H9 (cell line): Measurements from ENCODE around the gene RHOH. TPM values are rescaled to one million over a fixed set of nuclear protein-coding genes. Genes with fewer than 3 reads are reported as not detected.

Experiments
- DNase-seq: peaks from one replicate; pipeline ENCODE4 v3.0.0-alpha.2; 2017
- H2AFZ ChIP-seq: one replicate; pipeline ENCODE4 v1.6.1; 2013; ENCODE audit warnings: mild to moderate bottlenecking, low read length, control low read depth, moderate library complexity
- H2AK5ac ChIP-seq: 2 replicates; pipeline ENCODE4 v1.6.1; 2013; ENCODE audit warnings: low read length, control low read depth, mixed read lengths; ENCODE audit not compliant: insufficient read length
- H2BK120ac ChIP-seq: one replicate; pipeline ENCODE4 v1.6.1; 2013; ENCODE audit warnings: low read depth, mild to moderate bottlenecking, low read length, control low read depth, inconsistent platforms; ENCODE audit not compliant: poor library complexity, severe bottlenecking
- H2BK12ac ChIP-seq: 2 replicates; pipeline ENCODE4 v1.6.1; 2013; ENCODE audit warnings: low read length, control low read depth, mixed read lengths, low read depth; ENCODE audit not compliant: insufficient read length
- H2BK15ac ChIP-seq: 2 replicates; pipeline ENCODE4 v1.6.1; 2013; ENCODE audit warnings: low read depth, low read length, control low read depth
- H2BK20ac ChIP-seq: one replicate; pipeline ENCODE4 v1.6.1; 2013; ENCODE audit warnings: low read depth, mild to moderate bottlenecking, low read length, control low read depth, inconsistent platforms; ENCODE audit not compliant: poor library complexity, severe bottlenecking
- H2BK5ac ChIP-seq: 2 replicates; pipeline ENCODE4 v1.6.1; 2013; ENCODE audit warnings: low read length, control low read depth, mixed read lengths; ENCODE audit not compliant: insufficient read length
- H3K14ac ChIP-seq: 2 replicates; pipeline ENCODE4 v1.6.1; 2013; ENCODE audit warnings: low read length, control low read depth; ENCODE audit not compliant: insufficient read depth
- H3K18ac ChIP-seq: 2 replicates; pipeline ENCODE4 v1.6.1; 2013; ENCODE audit warnings: low read depth, mild to moderate bottlenecking, mixed read lengths, low read length, control low read depth; ENCODE audit not compliant: insufficient read length
- H3K23ac ChIP-seq: 2 replicates; pipeline ENCODE4 v1.6.1; 2013; ENCODE audit warnings: low read length, control low read depth, mixed read lengths, low read depth; ENCODE audit not compliant: insufficient read length
- H3K23me2 ChIP-seq: 2 replicates; pipeline ENCODE4 v1.6.1; 2013; ENCODE audit warnings: low read depth, mild to moderate bottlenecking, mixed read lengths, low read length, control low read depth; ENCODE audit not compliant: insufficient read length, poor library complexity, severe bottlenecking
- H3K27ac ChIP-seq: 2 replicates; pipeline ENCODE4 v1.5.1; 2013; ENCODE audit warnings: low read length, control low read depth, mixed read lengths, low read depth; ENCODE audit not compliant: insufficient read length
- H3K27me3 ChIP-seq: 2 replicates; pipeline ENCODE4 v1.6.1; 2013; ENCODE audit warnings: low read length, control low read depth, inconsistent platforms; ENCODE audit not compliant: insufficient read depth
- H3K4ac ChIP-seq: 2 replicates; pipeline ENCODE4 v1.6.1; 2013; ENCODE audit warnings: low read depth, mild to moderate bottlenecking, control low read depth, inconsistent platforms, low read length, moderate library complexity
- H3K4me1 ChIP-seq: 2 replicates; pipeline ENCODE4 v1.6.1; 2013; ENCODE audit warnings: low read length, control low read depth, inconsistent platforms; ENCODE audit not compliant: insufficient read depth
- H3K4me2 ChIP-seq: 2 replicates; pipeline ENCODE4 v1.6.1; 2013; ENCODE audit warnings: low read length, control low read depth, mixed read lengths; ENCODE audit not compliant: insufficient read length, insufficient read depth
- H3K56ac ChIP-seq: 2 replicates; pipeline ENCODE4 v1.6.1; 2013; ENCODE audit warnings: low read depth, mild to moderate bottlenecking, mixed read lengths, low read length, control low read depth; ENCODE audit not compliant: insufficient read length
- H3K79me1 ChIP-seq: 2 replicates; pipeline ENCODE4 v1.6.1; 2013; ENCODE audit warnings: low read depth, mild to moderate bottlenecking, moderate library complexity, low read length, control low read depth, inconsistent platforms; ENCODE audit not compliant: insufficient read depth, poor library complexity, severe bottlenecking
- H3K79me2 ChIP-seq: 2 replicates; pipeline ENCODE4 v1.6.1; 2013; ENCODE audit warnings: low read length, control low read depth, inconsistent platforms; ENCODE audit not compliant: insufficient read depth
- H3K9ac ChIP-seq: 2 replicates; pipeline ENCODE4 v1.6.1; 2013; ENCODE audit warnings: low read length, control low read depth, mixed read lengths; ENCODE audit not compliant: insufficient read length; ENCODE audit errors: extremely low read depth
- H3K9me3 ChIP-seq: one replicate; pipeline ENCODE4 v1.6.1; 2013; ENCODE audit warnings: low read depth, low read length, inconsistent platforms; ENCODE audit not compliant: control insufficient read depth
- H3T11ph ChIP-seq: one replicate; pipeline ENCODE4 v1.6.1; 2013; ENCODE audit warnings: mild to moderate bottlenecking, low read length, control low read depth, inconsistent platforms
- H4K20me1 ChIP-seq: one replicate; pipeline ENCODE4 v1.6.1; 2013; ENCODE audit not compliant: control insufficient read depth, insufficient read length, insufficient read depth
- H4K5ac ChIP-seq: 2 replicates; pipeline ENCODE4 v1.6.1; 2013; ENCODE audit warnings: low read depth, mild to moderate bottlenecking, mixed read lengths, low read length, control low read depth; ENCODE audit not compliant: insufficient read length
- H4K8ac ChIP-seq: replicated peaks from 2 replicates; pipeline ENCODE4 v1.6.1; 2013; ENCODE audit warnings: low read length, control low read depth, mixed read lengths, low read depth; ENCODE audit not compliant: insufficient read length
- H4K91ac ChIP-seq: 2 replicates; pipeline ENCODE4 v1.6.1; 2013; ENCODE audit warnings: low read depth, mild to moderate bottlenecking, moderate library complexity, mixed read lengths, low read length, control low read depth; ENCODE audit not compliant: insufficient read length
- H3K27ac Mint-ChIP-seq, 3 experiments: 2 replicates in 2 of 3; 3 replicates in 1 of 3; pipeline ENCODE4 v1.8.0; 2020 to 2021; ENCODE audit warnings: mixed read lengths in 3 of 3, mild to moderate bottlenecking in 1 of 3, moderate library complexity in 1 of 3
- H3K27me3 Mint-ChIP-seq: 2 replicates; pipeline ENCODE4 v1.8.0; 2021; ENCODE audit warnings: low read depth, mild to moderate bottlenecking, moderate library complexity, mixed read lengths
- H3K36me3 Mint-ChIP-seq, 3 experiments: 2 replicates in 2 of 3; 3 replicates in 1 of 3; pipeline ENCODE4 v1.8.0; 2020 to 2021; ENCODE audit warnings: low read depth in 3 of 3, mixed read lengths in 3 of 3; ENCODE audit not compliant: insufficient read depth in 1 of 3
- H3K4me1 Mint-ChIP-seq, 2 experiments: 2 replicates each; pipeline ENCODE4 v1.8.0; 2020; ENCODE audit warnings: mixed read lengths in 2 of 2
- H3K4me3 Mint-ChIP-seq, 2 experiments: 2 replicates in 1 of 2; 3 replicates in 1 of 2; pipeline ENCODE4 v1.8.0; 2020 to 2021; ENCODE audit warnings: mild to moderate bottlenecking in 2 of 2, mixed read lengths in 2 of 2, moderate library complexity in 1 of 2
- H3K9me3 Mint-ChIP-seq, 2 experiments: 2 replicates in 1 of 2; 3 replicates in 1 of 2; pipeline ENCODE4 v1.8.0; 2020; ENCODE audit warnings: mild to moderate bottlenecking in 2 of 2, mixed read lengths in 2 of 2, moderate library complexity in 1 of 2
- WGBS: extraction: QIAGEN DNeasy Blood & Tissue Kit; methylation state at CpG from one replicate; pipeline ENCODE4 v1.1.7; 2013; ENCODE audit warnings: missing lambda C conversion rate, low lambda C conversion rate, mixed read lengths; ENCODE audit not compliant: insufficient read length; ENCODE audit errors: extremely low coverage; 5-methylcytosine and 5-hydroxymethylcytosine counted together
- total RNA-seq: library from RNA; stranded (reverse); gene quantifications from 2 replicates; pipeline ENCODE4 v1.2.1, GENCODE V29; 2021
- TF ChIP-seq, protein P1 (sequence below): fragments of 200-600 bp; sonication (generic); conservative IDR thresholded peaks from 3 replicates; pipeline ENCODE4 v1.8.0; 2021; ENCODE audit warnings: antibody characterized with exemption, mild to moderate bottlenecking

RHOH gene
- total RNA-seq, 1 experiment from 2014 or later = 7.1 TPM

DNA sequence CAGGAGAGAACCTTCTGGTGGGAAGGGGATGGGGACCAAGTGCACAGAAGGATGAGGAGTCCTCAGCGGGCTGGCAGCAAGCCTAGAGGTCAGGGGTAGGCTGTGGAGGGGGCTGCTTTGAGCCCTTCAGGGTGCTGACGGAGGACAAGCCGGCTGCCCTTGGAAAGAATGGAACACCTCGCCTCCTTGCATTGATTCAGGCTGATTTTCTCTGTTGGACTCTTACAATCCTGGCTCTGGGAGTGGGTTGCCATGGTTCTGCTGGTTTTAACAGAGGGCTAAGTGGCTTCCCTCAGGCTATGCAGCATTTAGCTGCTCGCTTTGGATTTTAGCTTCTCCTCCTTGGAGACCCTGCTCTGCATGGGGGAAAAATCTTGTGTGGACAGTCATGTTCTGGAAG, 88.9 kb downstream of the RHOH start:
- no peaks in the 10 kb centered on the region for H3K79me2 ChIP-seq
- H3K9me3 ChIP-seq = no peaks in the 10 kb centered on the region
- H2AFZ ChIP-seq = no peak overlapping the region

More for the DNA sequence above, 88.9 kb downstream of the RHOH start:
- Histone ChIP-seq H3K79me1 (no peaks in the 10 kb centered on the region), H2BK15ac (no peak overlapping the region), H2BK20ac (no peak overlapping the region), H4K8ac (no peak overlapping the region), H3K9ac (no peak overlapping the region), H3K18ac (no peak overlapping the region), H2BK120ac (no peak overlapping the region), H3K27me3 (no peaks in the 10 kb centered on the region), H3K27ac (no peak overlapping the region), H3K23me2 (no peaks in the 10 kb centered on the region), H2AK5ac (no peak overlapping the region), H3K4me1 (no peaks in the 10 kb centered on the region; the same call in 1 of the 2 replicates), H3K23ac (no peak overlapping the region), H4K91ac (no peak overlapping the region), H4K20me1 (no peaks in the 10 kb centered on the region), H3K56ac (no peak overlapping the region), H4K5ac (no peak overlapping the region), H2BK12ac (no peak overlapping the region), H3T11ph (no peak overlapping the region), H3K14ac (no peak overlapping the region), H3K4ac (no peak overlapping the region), H2BK5ac (no peak overlapping the region), H3K4me2 (no peak overlapping the region)
- TF ChIP-seq, protein P1, sequence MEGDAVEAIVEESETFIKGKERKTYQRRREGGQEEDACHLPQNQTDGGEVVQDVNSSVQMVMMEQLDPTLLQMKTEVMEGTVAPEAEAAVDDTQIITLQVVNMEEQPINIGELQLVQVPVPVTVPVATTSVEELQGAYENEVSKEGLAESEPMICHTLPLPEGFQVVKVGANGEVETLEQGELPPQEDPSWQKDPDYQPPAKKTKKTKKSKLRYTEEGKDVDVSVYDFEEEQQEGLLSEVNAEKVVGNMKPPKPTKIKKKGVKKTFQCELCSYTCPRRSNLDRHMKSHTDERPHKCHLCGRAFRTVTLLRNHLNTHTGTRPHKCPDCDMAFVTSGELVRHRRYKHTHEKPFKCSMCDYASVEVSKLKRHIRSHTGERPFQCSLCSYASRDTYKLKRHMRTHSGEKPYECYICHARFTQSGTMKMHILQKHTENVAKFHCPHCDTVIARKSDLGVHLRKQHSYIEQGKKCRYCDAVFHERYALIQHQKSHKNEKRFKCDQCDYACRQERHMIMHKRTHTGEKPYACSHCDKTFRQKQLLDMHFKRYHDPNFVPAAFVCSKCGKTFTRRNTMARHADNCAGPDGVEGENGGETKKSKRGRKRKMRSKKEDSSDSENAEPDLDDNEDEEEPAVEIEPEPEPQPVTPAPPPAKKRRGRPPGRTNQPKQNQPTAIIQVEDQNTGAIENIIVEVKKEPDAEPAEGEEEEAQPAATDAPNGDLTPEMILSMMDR = no peak
- H3K27me3 Mint-ChIP-seq = peaks cover 4% of the 10 kb centered on the region
- H3K9me3 Mint-ChIP-seq = peaks cover 0 to 2% of the 10 kb centered on the region in 2 experiments; a peak in 1 of 5 replicates
- no peak for DNase-seq
- H3K4me1 Mint-ChIP-seq = peaks cover 10 to 14% of the 10 kb centered on the region in 2 experiments
- no peak overlapping the region for H3K4me3 Mint-ChIP-seq
- no peaks in the 10 kb centered on the region; a peak in 1 of 7 replicates for H3K36me3 Mint-ChIP-seq
- peak overlapping the region in 1 of 3 experiments; percentile 62; a peak in 1 of 7 replicates for H3K27ac Mint-ChIP-seq
- no CpG with 5 or more reads among the region's 5 CpGs for WGBS
